Astrocyte (in vitro differentiated cells and primary cell): ENCODE results near the gene LAMTOR3. TPM values are rescaled to one million over a fixed set of nuclear protein-coding genes. Genes with fewer than 3 reads are reported as not detected.

ENCODE experiments used
- DNase-seq: peaks from one replicate; pipeline ENCODE4 v3.0.0-alpha.2; 2010; ENCODE audit warnings: low read depth
- FAIRE-seq: peaks from 2 replicates; lab custom pipeline; 2011; peaks lifted over from hg19 to GRCh38; lab: Jason Lieb, UNC
- H2AFZ ChIP-seq: 2 replicates; pipeline ENCODE4 v1.6.0; 2012; ENCODE audit warnings: low read depth, low read length, inconsistent platforms
- H3K27ac ChIP-seq: 2 replicates; pipeline ENCODE4 v1.5.1; 2011; ENCODE audit warnings: low read depth, low read length, inconsistent platforms
- H3K27me3 ChIP-seq: 2 replicates; pipeline ENCODE4 v1.6.0; 2011; ENCODE audit warnings: low read length, inconsistent platforms; ENCODE audit not compliant: insufficient read depth
- H3K36me3 ChIP-seq: 2 replicates; pipeline ENCODE4 v1.5.1; 2011; ENCODE audit warnings: low read length, inconsistent platforms; ENCODE audit not compliant: insufficient read depth
- H3K4me1 ChIP-seq: 2 replicates; pipeline ENCODE4 v1.5.1; 2011; ENCODE audit warnings: low read length, inconsistent platforms; ENCODE audit not compliant: insufficient read depth
- H3K4me2 ChIP-seq: 2 replicates; pipeline ENCODE4 v1.6.0; 2012; ENCODE audit warnings: low read length, inconsistent platforms
- H3K4me3 ChIP-seq: 2 replicates; pipeline ENCODE4 v1.5.1; 2011; ENCODE audit warnings: low read depth, mild to moderate bottlenecking, low read length, inconsistent platforms; ENCODE audit not compliant: insufficient read depth
- H3K79me2 ChIP-seq: 2 replicates; pipeline ENCODE4 v1.6.0; 2012; ENCODE audit warnings: mild to moderate bottlenecking, low read length, inconsistent platforms; ENCODE audit not compliant: insufficient read depth
- H3K9ac ChIP-seq: 2 replicates; pipeline ENCODE4 v1.6.0; 2012; ENCODE audit warnings: mild to moderate bottlenecking, low read length, inconsistent platforms
- H3K9me3 ChIP-seq: 2 replicates; pipeline ENCODE4 v1.5.1; 2012; ENCODE audit warnings: low read depth, mild to moderate bottlenecking, low read length, inconsistent platforms; ENCODE audit not compliant: insufficient read depth
- H4K20me1 ChIP-seq: 2 replicates; pipeline ENCODE4 v1.6.0; 2012; ENCODE audit warnings: low read length, inconsistent platforms; ENCODE audit not compliant: insufficient read depth
- H3K27ac Mint-ChIP-seq: one replicate; pipeline ENCODE4 v1.8.0; 2021; ENCODE audit warnings: mild to moderate bottlenecking, mixed read lengths; ENCODE audit not compliant: unreplicated experiment
- H3K27me3 Mint-ChIP-seq: one replicate; pipeline ENCODE4 v1.8.0; 2021; ENCODE audit warnings: low read depth, mixed read lengths; ENCODE audit not compliant: unreplicated experiment
- H3K36me3 Mint-ChIP-seq: one replicate; pipeline ENCODE4 v1.8.0; 2021; ENCODE audit warnings: low read depth, mixed read lengths; ENCODE audit not compliant: unreplicated experiment
- H3K4me1 Mint-ChIP-seq: one replicate; pipeline ENCODE4 v1.8.0; 2021; ENCODE audit warnings: low read depth, mixed read lengths; ENCODE audit not compliant: unreplicated experiment
- H3K4me3 Mint-ChIP-seq: one replicate; pipeline ENCODE4 v1.8.0; 2021; ENCODE audit warnings: mild to moderate bottlenecking, moderate library complexity, mixed read lengths; ENCODE audit not compliant: unreplicated experiment
- H3K9me3 Mint-ChIP-seq: one replicate; pipeline ENCODE4 v1.8.0; 2021; ENCODE audit warnings: mild to moderate bottlenecking, mixed read lengths; ENCODE audit not compliant: unreplicated experiment
- EZH2 ChIP-seq: IDR thresholded peaks from 2 replicates; pipeline ENCODE4 v1.6.1; 2012; ENCODE audit warnings: mild to moderate bottlenecking, low read length, inconsistent platforms; ENCODE audit not compliant: insufficient read depth
- total RNA-seq: library from RNA; stranded (reverse); gene quantifications from 2 replicates; pipeline ENCODE4 v1.2.1, GENCODE V29; 2021
- TF ChIP-seq, protein P1 (sequence below): IDR thresholded peaks from 2 replicates; pipeline ENCODE4 v1.5.1; 2011; ENCODE audit warnings: low read depth, mild to moderate bottlenecking, inconsistent platforms, low read length, moderate library complexity; ENCODE audit not compliant: insufficient read depth

Gene LAMTOR3
- total RNA-seq, 1 donor from 2014 or later: 53.9 TPM

DNA sequence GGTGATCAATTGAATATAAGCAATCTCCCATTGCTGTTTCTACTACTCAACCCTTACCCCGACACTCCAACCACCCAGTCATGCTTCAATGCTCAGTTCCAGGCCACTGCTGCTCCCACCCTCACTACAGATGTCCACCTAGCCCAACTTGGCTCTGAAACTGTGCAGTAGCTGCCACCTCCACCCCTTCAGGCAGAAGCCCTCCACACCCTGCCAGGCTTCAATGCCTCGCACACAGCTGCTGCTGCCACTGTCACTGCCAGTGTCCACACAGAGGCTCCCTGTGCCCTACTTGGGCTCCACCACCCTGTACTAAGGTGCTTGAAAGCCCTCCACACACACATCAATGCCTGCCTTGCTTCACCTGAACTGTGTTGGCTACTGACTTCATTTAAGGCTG is 34.6 kb downstream of the LAMTOR3 start:
- no peak overlapping the region for H3K27ac Mint-ChIP-seq

GRCh38 chr4:99857307-99857706 is 36.9 kb downstream of the LAMTOR3 start:
- H3K9ac ChIP-seq: no peak overlapping the region
- Mint-ChIP-seq H3K4me3 (no peak overlapping the region), H3K36me3 (no peaks in the 10 kb centered on the region), H3K27ac (no peak overlapping the region), H3K27me3 (no peaks in the 10 kb centered on the region), H3K4me1 (peaks cover 12% of the 10 kb centered on the region), H3K9me3 (no peaks in the 10 kb centered on the region)
- no peak overlapping the region for H3K4me2 ChIP-seq
- H3K36me3 ChIP-seq: no peaks in the 10 kb centered on the region
- no peaks in the 10 kb centered on the region for H3K79me2 ChIP-seq
- no peaks in the 10 kb centered on the region for H3K27me3 ChIP-seq
- H3K4me3 ChIP-seq: no peak overlapping the region
- DNase-seq (no peak), FAIRE-seq (no peak)
- no peak overlapping the region for H2AFZ ChIP-seq
- H3K9me3 ChIP-seq: no peaks in the 10 kb centered on the region
- no peak for TF ChIP-seq EZH2
- TF ChIP-seq, protein P1, sequence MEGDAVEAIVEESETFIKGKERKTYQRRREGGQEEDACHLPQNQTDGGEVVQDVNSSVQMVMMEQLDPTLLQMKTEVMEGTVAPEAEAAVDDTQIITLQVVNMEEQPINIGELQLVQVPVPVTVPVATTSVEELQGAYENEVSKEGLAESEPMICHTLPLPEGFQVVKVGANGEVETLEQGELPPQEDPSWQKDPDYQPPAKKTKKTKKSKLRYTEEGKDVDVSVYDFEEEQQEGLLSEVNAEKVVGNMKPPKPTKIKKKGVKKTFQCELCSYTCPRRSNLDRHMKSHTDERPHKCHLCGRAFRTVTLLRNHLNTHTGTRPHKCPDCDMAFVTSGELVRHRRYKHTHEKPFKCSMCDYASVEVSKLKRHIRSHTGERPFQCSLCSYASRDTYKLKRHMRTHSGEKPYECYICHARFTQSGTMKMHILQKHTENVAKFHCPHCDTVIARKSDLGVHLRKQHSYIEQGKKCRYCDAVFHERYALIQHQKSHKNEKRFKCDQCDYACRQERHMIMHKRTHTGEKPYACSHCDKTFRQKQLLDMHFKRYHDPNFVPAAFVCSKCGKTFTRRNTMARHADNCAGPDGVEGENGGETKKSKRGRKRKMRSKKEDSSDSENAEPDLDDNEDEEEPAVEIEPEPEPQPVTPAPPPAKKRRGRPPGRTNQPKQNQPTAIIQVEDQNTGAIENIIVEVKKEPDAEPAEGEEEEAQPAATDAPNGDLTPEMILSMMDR: no peak
- no peaks in the 10 kb centered on the region for H3K4me1 ChIP-seq
- H3K27ac ChIP-seq: no peak overlapping the region
- no peaks in the 10 kb centered on the region for H4K20me1 ChIP-seq

More for the DNA sequence above, 34.6 kb downstream of the LAMTOR3 start:
- TF ChIP-seq, protein P1: no peak
- no peak for TF ChIP-seq EZH2
- Histone ChIP-seq H3K79me2 (no peaks in the 10 kb centered on the region), H3K4me3 (no peak overlapping the region), H4K20me1 (no peaks in the 10 kb centered on the region), H2AFZ (no peak overlapping the region), H3K27me3 (no peaks in the 10 kb centered on the region), H3K9me3 (no peaks in the 10 kb centered on the region), H3K4me1 (no peaks in the 10 kb centered on the region), H3K27ac (no peak overlapping the region), H3K4me2 (no peak overlapping the region), H3K9ac (no peak overlapping the region), H3K36me3 (no peaks in the 10 kb centered on the region)
- no peak for FAIRE-seq
- Mint-ChIP-seq H3K9me3 (no peaks in the 10 kb centered on the region), H3K4me3 (no peak overlapping the region), H3K36me3 (no peaks in the 10 kb centered on the region), H3K4me1 (peaks cover 13% of the 10 kb centered on the region), H3K27me3 (no peaks in the 10 kb centered on the region)
- DNase-seq: no peak

DNA sequence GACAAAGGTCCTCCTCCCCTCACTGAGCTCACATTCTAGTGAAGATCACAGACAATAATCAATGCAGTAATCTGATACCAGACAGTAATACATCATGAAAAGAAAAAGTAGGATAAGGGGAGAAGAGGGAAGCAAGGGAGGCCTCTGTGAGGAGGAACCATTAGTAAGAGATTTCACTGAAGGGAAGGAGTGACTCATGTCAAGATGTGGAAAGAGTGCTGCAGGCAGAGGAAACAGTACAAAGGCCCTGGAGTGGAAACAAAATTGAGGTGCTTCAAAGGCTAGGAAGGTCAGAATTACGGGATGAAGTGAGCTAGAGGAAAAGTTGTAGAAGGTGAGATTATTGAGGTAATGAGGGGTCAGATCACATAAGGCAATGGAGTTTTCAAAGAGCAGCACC is 38.1 kb downstream of the LAMTOR3 start:
- Histone ChIP-seq H3K27me3 (no peaks in the 10 kb centered on the region), H3K4me3 (no peak overlapping the region), H4K20me1 (no peaks in the 10 kb centered on the region), H3K9ac (no peak overlapping the region), H2AFZ (no peak overlapping the region), H3K4me2 (no peak overlapping the region), H3K79me2 (no peaks in the 10 kb centered on the region), H3K36me3 (no peaks in the 10 kb centered on the region), H3K4me1 (no peaks in the 10 kb centered on the region), H3K27ac (no peak overlapping the region), H3K9me3 (no peaks in the 10 kb centered on the region)
- H3K36me3 Mint-ChIP-seq: no peaks in the 10 kb centered on the region
- peaks cover 12% of the 10 kb centered on the region for H3K4me1 Mint-ChIP-seq
- H3K27ac Mint-ChIP-seq: peak overlapping the region; percentile 35
- DNase-seq (peak; percentile 2), FAIRE-seq (no peak)
- no peak overlapping the region for H3K4me3 Mint-ChIP-seq
- TF ChIP-seq EZH2: no peak
- TF ChIP-seq, protein P1: no peak
- no peaks in the 10 kb centered on the region for H3K9me3 Mint-ChIP-seq
- no peaks in the 10 kb centered on the region for H3K27me3 Mint-ChIP-seq
